GM23338 (cell line): ENCODE results near the gene OGG1. TPM values are rescaled to one million over a fixed set of nuclear protein-coding genes. Genes with fewer than 3 reads are reported as not detected.

ENCODE experiments used
- ATAC-seq: fragments of 200-7000 bp; cut with Tn5 transposase; 3 replicates; pipeline ENCODE4 v1.9.1; 2020
- DNase-seq: peaks from one replicate; pipeline ENCODE4 v3.0.0-alpha.2; 2015; ENCODE audit warnings: low spot score
- H2AFZ ChIP-seq: fragments of 200-600 bp; sonication (generic); 2 replicates; pipeline ENCODE4 v1.8.0; 2016; ENCODE audit warnings: antibody characterized with exemption, mild to moderate bottlenecking, moderate library complexity
- H3F3A ChIP-seq: fragments of 200-600 bp; sonication (generic); replicated peaks from 2 replicates; pipeline ENCODE4 v1.8.0; 2017; ENCODE audit warnings: antibody characterized with exemption, mixed run types, low read depth
- H3K27ac ChIP-seq: fragments of 200-600 bp; sonication (generic); 2 replicates; pipeline ENCODE4 v1.6.1; 2016; ENCODE audit warnings: low read depth
- H3K27me3 ChIP-seq: fragments of 200-600 bp; sonication (generic); 2 replicates; pipeline ENCODE4 v1.8.0; 2016; ENCODE audit warnings: mild to moderate bottlenecking, mixed run types, moderate library complexity; ENCODE audit not compliant: insufficient read depth
- H3K36me3 ChIP-seq: fragments of 200-600 bp; sonication (generic); 2 replicates; pipeline ENCODE4 v1.8.0; 2016; ENCODE audit warnings: mild to moderate bottlenecking; ENCODE audit not compliant: insufficient read depth
- H3K4me1 ChIP-seq: fragments of 200-600 bp; sonication (generic); 2 replicates; pipeline ENCODE4 v1.8.0; 2016; ENCODE audit warnings: mild to moderate bottlenecking, moderate library complexity; ENCODE audit not compliant: insufficient read depth
- H3K4me2 ChIP-seq: fragments of 200-600 bp; sonication (generic); 2 replicates; pipeline ENCODE4 v1.7.1; 2017; ENCODE audit warnings: mixed run types
- H3K4me3 ChIP-seq: fragments of 200-600 bp; sonication (generic); 2 replicates; pipeline ENCODE4 v1.6.1; 2016; ENCODE audit warnings: mixed run types
- H3K79me2 ChIP-seq: fragments of 200-600 bp; sonication (generic); replicated peaks from 2 replicates; pipeline ENCODE4 v1.8.0; 2017; ENCODE audit warnings: mild to moderate bottlenecking; ENCODE audit not compliant: insufficient read depth
- H3K9me2 ChIP-seq: fragments of 200-600 bp; sonication (generic); 2 replicates; pipeline ENCODE4 v1.8.0; 2017; ENCODE audit not compliant: insufficient read depth
- H4K20me1 ChIP-seq: fragments of 200-600 bp; sonication (generic); replicated peaks from 2 replicates; pipeline ENCODE4 v1.8.0; 2017; ENCODE audit warnings: mild to moderate bottlenecking; ENCODE audit not compliant: insufficient read depth
- H3K27ac Mint-ChIP-seq: 2 replicates; pipeline ENCODE4 v1.8.0; 2020; ENCODE audit warnings: inconsistent platforms, mild to moderate bottlenecking, moderate library complexity, mixed read lengths
- H3K27me3 Mint-ChIP-seq: 3 replicates; pipeline ENCODE4 v1.8.0; 2022; ENCODE audit warnings: low read depth, mild to moderate bottlenecking, moderate library complexity, mixed read lengths, inconsistent platforms; ENCODE audit not compliant: insufficient read depth, poor library complexity
- H3K36me3 Mint-ChIP-seq: 3 replicates; pipeline ENCODE4 v1.8.0; 2021; ENCODE audit warnings: low read depth, mild to moderate bottlenecking, inconsistent platforms, moderate library complexity, mixed read lengths
- H3K4me1 Mint-ChIP-seq: 3 replicates; pipeline ENCODE4 v1.8.0; 2020; ENCODE audit warnings: mild to moderate bottlenecking, inconsistent platforms, mixed read lengths
- H3K4me3 Mint-ChIP-seq: 3 replicates; pipeline ENCODE4 v1.8.0; 2021; ENCODE audit warnings: moderate library complexity, mild to moderate bottlenecking, inconsistent platforms, mixed read lengths
- H3K9me3 Mint-ChIP-seq: 3 replicates; pipeline ENCODE4 v1.8.0; 2020; ENCODE audit warnings: moderate library complexity, mild to moderate bottlenecking, inconsistent platforms, mixed read lengths
- CREB1 ChIP-seq: fragments of 250-450 bp; sonication (Bioruptor Pico); IDR thresholded peaks from 2 replicates; pipeline ENCODE4 v1.5.0; 2020; ENCODE audit warnings: low read depth, mild to moderate bottlenecking, moderate library complexity
- ETS1 ChIP-seq: IDR thresholded peaks from 2 replicates; pipeline ENCODE4 v1.6.1; 2016; ENCODE audit warnings: antibody characterized with exemption
- EZH2 ChIP-seq: fragments of 200-600 bp; sonication (generic); IDR thresholded peaks from one replicate; pipeline ENCODE4 v1.8.0; 2017; ENCODE audit warnings: antibody characterized with exemption, mild to moderate bottlenecking, low read depth; ENCODE audit not compliant: unreplicated experiment
- EZH2phosphoT487 ChIP-seq: fragments of 200-600 bp; sonication (generic); IDR thresholded peaks from one replicate; pipeline ENCODE4 v1.8.1; 2018; ENCODE audit warnings: antibody characterized with exemption; ENCODE audit not compliant: unreplicated experiment
- JUNB ChIP-seq: IDR thresholded peaks from one replicate; pipeline ENCODE4 v1.6.1; 2016; ENCODE audit warnings: antibody characterized with exemption; ENCODE audit not compliant: unreplicated experiment
- NANOG ChIP-seq: IDR thresholded peaks from 2 replicates; pipeline ENCODE4 v1.6.1; 2016; ENCODE audit warnings: antibody characterized with exemption, borderline replicate concordance
- POLR2AphosphoS5 ChIP-seq: IDR thresholded peaks from 2 replicates; pipeline ENCODE4 v1.6.1; 2016; ENCODE audit warnings: antibody characterized with exemption, low read depth
- REST ChIP-seq: IDR thresholded peaks from one replicate; pipeline ENCODE4 v1.6.1; 2018; ENCODE audit warnings: antibody characterized with exemption; ENCODE audit not compliant: unreplicated experiment
- STAT1 ChIP-seq: IDR thresholded peaks from one replicate; pipeline ENCODE4 v1.6.1; 2016; ENCODE audit warnings: antibody characterized with exemption; ENCODE audit not compliant: unreplicated experiment
- ZNF114 ChIP-seq: fragments of 250-450 bp; sonication (Bioruptor Pico); IDR thresholded peaks from 2 replicates; pipeline ENCODE4 v1.5.0; 2020; ENCODE audit warnings: mild to moderate bottlenecking, moderate library complexity
- ZNF331 ChIP-seq: fragments of 250-450 bp; sonication (Bioruptor Pico); IDR thresholded peaks from 2 replicates; pipeline ENCODE4 v1.5.0; 2020; ENCODE audit warnings: low read depth, mild to moderate bottlenecking, moderate library complexity
- ZNF462 ChIP-seq: fragments of 250-450 bp; sonication (Bioruptor Pico); IDR thresholded peaks from 2 replicates; pipeline ENCODE4 v1.5.0; 2020; ENCODE audit warnings: mild to moderate bottlenecking, moderate library complexity
- polyA plus RNA-seq: library from polyadenylated mRNA; unstranded; fragments of >200 nt; fragmentation: Nextera tagmentation; extraction: Ambion mirVana; gene quantifications from 2 replicates; pipeline ENCODE4 v1.2.1, GENCODE V29; 2016
- total RNA-seq: library from RNA; depleted of rRNA; stranded (reverse); fragments of >200 nt; shearing (Covaris generic); gene quantifications from 2 replicates; pipeline ENCODE4 v1.2.3, GENCODE V29; 2014
- TF ChIP-seq, protein P1 (sequence below), 2 experiments: fragments of 200-600 bp in 1 of 2; sonication (generic) in 1 of 2; conservative IDR thresholded peaks; 2 replicates each; pipeline versions ENCODE4 v1.5.1 to v1.6.1; 2016 to 2017; ENCODE audit warnings: antibody characterized with exemption in 2 of 2, low read depth in 2 of 2, mild to moderate bottlenecking in 2 of 2, moderate library complexity in 1 of 2

Gene OGG1
- total and polyA plus RNA-seq, 2 experiments from 2014 or later = 20.6 to 27.6 TPM

GRCh38 chr3:9806137-9806536 is 56.4 kb downstream of the OGG1 start:
- TF ChIP-seq ETS1 (no peak), POLR2AphosphoS5 (no peak), REST (no peak), CREB1 (CRISPR knock-in tag) (no peak), EZH2phosphoT487 (no peak), EZH2 (no peak), STAT1 (no peak), NANOG (no peak), ZNF462 (CRISPR knock-in tag) (no peak), ZNF114 (CRISPR knock-in tag) (no peak), ZNF331 (no peak), JUNB (no peak)
- TF ChIP-seq, protein P1, sequence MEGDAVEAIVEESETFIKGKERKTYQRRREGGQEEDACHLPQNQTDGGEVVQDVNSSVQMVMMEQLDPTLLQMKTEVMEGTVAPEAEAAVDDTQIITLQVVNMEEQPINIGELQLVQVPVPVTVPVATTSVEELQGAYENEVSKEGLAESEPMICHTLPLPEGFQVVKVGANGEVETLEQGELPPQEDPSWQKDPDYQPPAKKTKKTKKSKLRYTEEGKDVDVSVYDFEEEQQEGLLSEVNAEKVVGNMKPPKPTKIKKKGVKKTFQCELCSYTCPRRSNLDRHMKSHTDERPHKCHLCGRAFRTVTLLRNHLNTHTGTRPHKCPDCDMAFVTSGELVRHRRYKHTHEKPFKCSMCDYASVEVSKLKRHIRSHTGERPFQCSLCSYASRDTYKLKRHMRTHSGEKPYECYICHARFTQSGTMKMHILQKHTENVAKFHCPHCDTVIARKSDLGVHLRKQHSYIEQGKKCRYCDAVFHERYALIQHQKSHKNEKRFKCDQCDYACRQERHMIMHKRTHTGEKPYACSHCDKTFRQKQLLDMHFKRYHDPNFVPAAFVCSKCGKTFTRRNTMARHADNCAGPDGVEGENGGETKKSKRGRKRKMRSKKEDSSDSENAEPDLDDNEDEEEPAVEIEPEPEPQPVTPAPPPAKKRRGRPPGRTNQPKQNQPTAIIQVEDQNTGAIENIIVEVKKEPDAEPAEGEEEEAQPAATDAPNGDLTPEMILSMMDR (conservative IDR thresholded peaks at IDR 0.05; ENCODE audit: low read depth in 2 of 2) = no peak
- Histone ChIP-seq H3K4me3 (no peak overlapping the region), H2AFZ (no peak overlapping the region), H3K79me2 (no peaks in the 10 kb centered on the region), H3K4me2 (no peak overlapping the region), H4K20me1 (peaks cover 25% of the 10 kb centered on the region), H3K36me3 (peaks cover 37% of the 10 kb centered on the region), H3K27ac (no peak overlapping the region), H3K4me1 (peaks cover 7% of the 10 kb centered on the region; the same call in 1 of the 2 replicates), H3K27me3 (peaks cover 7% of the 10 kb centered on the region), H3K9me2 (no peaks in the 10 kb centered on the region), H3F3A (peaks cover 28% of the 10 kb centered on the region)
- no peak overlapping the region for H3K4me3 Mint-ChIP-seq
- DNase-seq = no peak
- peaks cover 19% of the 10 kb centered on the region for H3K4me1 Mint-ChIP-seq
- no peaks in the 10 kb centered on the region; the same call in 2 of the 3 replicates for H3K9me3 Mint-ChIP-seq
- H3K27me3 Mint-ChIP-seq = peaks cover 14% of the 10 kb centered on the region
- no peak overlapping the region for H3K27ac Mint-ChIP-seq
- peaks cover 58% of the 10 kb centered on the region for H3K36me3 Mint-ChIP-seq
- no peak for ATAC-seq
